DMS53 treated with DMSO at 0.1 percent for 48 hours (cell line): Measurements from ENCODE around the gene INHBE.
"Not testable (repeated sequence)": the region's sequence is repeated elsewhere in the genome, so short reads cannot be mapped to it uniquely, and the experiment has no call there.

ENCODE experiments used
- DNase-seq: peaks from one replicate; lab custom pipeline; 2025; ENCODE audit not compliant: unreplicated experiment; lab: John Stamatoyannopoulos, UW

INHBE gene

GRCh38 chr12:57439762-57440266, 15.3 kb upstream of the INHBE start:
- no peak for DNase-seq

DNA sequence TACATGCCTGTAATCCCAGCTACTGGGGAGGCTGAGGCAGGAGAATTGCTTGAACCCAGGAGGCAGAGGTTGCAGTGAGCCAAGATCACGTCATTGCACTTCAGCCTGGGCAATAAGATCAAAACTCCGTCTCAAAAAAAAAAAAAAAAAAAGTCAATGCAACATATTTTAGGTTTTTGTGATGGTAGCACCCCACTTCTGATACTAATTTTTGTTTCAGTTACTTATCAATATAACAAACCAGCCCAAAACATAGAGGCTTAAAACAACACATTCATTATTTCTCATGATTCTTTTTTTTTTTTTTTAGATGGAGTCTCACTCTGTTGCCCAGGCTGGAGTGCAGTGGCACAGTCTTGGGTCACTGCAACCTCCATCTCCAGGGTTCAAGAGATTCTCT, 13.7 kb upstream of the INHBE start:
- not testable (repeated sequence) for DNase-seq

DNA sequence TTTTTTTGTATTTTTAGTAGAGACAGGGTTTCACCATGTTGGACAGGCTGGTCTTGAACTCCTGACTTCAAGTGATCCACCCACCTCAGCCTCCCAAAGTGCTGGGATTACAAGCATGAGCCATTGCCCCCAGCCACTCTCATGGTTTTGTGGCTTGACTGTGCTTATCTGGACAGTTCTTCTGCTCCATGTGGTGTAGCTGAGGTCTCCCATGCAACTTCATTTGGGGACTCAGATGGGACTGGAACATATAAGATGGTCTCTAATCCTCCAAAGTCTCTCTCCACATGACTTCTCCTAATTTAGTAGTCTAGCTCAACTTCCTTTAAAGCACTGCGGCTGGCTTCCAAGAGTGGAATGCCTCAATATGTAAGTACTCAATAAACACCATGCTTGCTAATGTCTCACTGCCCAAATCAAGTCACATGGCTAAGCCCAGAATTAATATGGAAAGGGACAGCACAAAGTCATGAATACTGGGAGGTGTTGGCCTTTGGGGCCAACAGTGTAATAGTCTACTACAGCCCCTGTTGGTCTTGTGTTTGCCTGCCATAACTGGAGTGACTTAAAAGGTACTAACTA, 13.2 kb upstream of the INHBE start:
- no peak for DNase-seq

GRCh38 chr12:57444337-57444736, 10.8 kb upstream of the INHBE start:
- not testable (repeated sequence) for DNase-seq

DNA sequence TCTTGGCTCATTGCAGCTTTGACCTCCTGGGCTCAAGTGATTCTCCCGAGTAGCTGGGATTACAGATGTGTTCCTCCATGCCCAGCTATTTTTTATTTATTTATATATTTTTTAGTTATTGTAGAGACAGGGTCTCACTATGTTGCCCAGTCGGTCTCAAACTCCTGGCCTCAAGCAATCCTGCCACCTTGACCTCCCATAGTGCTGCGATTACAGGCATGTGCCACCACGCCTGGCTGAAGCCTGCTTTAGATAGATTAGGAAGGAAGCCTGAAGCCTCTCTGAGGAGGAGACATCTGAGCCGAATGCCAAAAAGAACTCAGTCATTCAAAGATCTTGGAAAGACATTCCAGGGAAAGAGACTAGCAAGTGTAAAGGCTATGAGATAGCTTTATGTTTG, 10.4 kb upstream of the INHBE start:
- DNase-seq, result no peak

DNA sequence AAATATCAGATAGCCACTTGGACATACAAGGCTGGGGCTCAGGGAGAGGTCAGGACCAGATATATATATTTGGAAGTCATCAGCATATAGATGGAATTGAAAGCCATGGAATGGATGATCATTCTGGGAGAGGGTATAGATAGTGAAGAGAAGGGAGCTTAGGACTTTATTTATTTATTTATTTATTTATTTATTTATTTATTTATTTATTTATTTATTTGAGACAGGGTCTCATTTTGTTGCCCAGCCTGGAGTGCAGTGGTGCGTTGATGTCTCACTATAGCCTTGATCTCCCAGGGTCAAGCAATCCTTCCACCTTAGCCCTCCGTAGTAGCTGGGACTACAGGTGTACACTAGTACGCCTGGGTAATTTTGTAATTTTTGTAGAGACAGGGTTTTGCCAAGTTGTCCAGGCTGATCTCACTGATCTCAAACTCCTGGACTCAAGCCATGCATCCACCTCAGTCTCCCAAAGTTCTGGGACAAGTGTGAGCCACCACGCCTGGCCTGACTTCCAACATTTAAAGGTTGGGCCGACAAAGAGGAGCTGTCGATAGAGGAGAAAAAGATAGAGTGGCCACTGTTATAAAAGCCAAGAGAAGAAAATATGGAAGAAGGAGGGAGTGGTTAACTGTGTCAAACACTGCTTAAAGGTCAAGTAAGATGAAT, 8.7 kb upstream of the INHBE start:
- DNase-seq, result no peak

DNA sequence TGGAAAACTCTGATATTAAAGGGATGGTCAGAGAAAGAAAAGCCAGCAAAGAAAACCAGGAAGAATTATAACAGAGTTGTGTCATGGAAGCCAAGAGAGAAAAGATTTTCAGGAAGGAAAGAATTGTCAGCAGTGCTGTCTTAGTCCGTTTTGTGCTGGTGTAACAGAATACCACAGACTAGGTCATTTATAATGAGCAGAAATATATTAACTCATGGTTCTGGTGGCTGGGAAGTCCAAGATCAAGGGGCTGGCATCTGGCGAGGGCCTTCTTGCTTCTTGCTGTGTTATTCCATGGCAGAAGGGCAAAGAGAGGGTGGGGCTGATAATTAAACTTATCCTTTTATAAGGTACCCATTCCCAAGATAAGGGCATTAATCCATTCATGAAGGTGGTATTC, 6.4 kb upstream of the INHBE start:
- DNase-seq, result no peak

DNA sequence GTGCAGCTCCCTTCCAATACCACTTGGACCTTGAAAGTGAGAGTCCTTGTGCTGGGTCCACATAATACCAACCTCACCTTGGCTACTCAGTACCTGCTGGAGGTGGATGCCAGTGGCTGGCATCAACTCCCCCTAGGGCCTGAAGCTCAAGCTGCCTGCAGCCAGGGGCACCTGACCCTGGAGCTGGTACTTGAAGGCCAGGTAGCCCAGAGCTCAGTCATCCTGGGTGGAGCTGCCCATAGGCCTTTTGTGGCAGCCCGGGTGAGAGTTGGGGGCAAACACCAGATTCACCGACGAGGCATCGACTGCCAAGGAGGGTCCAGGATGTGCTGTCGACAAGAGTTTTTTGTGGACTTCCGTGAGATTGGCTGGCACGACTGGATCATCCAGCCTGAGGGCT, 5.7 kb upstream of the INHBE start:
- no peak for DNase-seq

GRCh38 chr12:57450057-57450456, 5.0 kb upstream of the INHBE start:
- DNase-seq, result no peak

DNA sequence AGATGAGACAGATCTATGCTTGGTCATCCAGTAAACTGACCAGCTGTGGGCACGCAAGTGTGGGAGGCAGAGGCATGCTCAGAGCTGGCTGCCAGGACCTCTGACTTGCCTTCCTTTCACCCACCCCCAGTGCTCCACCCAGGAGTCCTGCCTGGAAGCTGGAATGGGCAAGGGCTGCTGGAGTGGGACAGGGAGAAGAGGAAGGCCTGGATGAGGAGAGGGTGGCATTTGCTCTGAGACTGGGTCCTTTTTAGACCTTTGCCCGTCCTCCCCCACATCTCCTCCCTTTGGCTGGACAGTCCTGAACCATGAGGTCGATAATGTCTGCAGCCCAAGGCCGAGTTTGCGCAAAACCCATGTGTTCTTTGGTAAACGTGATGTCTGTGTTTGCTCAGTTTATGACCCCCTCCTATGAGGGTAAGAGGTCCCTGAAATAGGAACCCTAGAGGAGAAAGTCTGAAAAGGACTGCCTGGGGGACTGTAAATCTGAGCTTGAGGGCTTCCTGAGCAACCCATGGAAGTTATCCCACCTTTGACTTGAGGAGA, 3.8 kb upstream of the INHBE start:
- DNase-seq, result no peak

GRCh38 chr12:57452181-57452936, 2.7 kb upstream of the INHBE start:
- DNase-seq, result no peak

- DNase-seq, result peak; percentile 79
These were observed 2.1 kb upstream of the INHBE start for GRCh38 chr12:57452937-57453509.

- no peak for DNase-seq
These were observed 918 bp upstream of the INHBE start for GRCh38 chr12:57454213-57454565.

- peak; percentile 66 for DNase-seq
These were observed 452 bp downstream of the INHBE start for GRCh38 chr12:57455374-57456144.

DNA sequence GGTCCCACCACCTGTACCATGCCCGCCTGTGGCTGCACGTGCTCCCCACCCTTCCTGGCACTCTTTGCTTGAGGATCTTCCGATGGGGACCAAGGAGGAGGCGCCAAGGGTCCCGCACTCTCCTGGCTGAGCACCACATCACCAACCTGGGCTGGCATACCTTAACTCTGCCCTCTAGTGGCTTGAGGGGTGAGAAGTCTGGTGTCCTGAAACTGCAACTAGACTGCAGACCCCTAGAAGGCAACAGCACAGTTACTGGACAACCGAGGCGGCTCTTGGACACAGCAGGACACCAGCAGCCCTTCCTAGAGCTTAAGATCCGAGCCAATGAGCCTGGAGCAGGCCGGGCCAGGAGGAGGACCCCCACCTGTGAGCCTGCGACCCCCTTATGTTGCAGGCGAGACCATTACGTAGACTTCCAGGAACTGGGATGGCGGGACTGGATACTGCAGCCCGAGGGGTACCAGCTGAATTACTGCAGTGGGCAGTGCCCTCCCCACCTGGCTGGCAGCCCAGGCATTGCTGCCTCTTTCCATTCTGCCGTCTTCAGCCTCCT, 1.1 kb downstream of the INHBE start:
- DNase-seq, result peak; percentile 40

GRCh38 chr12:57456737-57457490, 1.8 kb downstream of the INHBE start:
- no peak for DNase-seq

DNA sequence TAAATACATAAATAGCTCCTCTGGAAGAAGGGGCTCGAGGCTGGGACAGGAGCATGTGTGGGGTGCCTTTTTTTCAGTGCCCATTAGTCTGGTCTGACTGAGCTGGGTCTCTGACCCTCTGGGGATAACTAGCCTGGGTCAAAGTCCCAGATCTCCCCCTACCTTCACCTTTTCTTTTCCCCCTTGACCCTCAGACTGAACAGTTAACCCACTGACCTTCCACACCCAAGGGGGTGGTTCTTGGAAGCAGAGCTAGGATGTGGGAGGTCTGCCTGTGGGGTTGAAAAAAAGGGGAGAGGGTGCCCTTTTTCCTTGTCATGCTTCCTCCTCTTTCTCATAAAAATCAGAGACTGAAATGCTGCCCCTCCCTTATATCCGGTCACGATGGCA, 3.6 kb downstream of the INHBE start:
- DNase-seq, result no peak

- peak; percentile 99 for DNase-seq
These were observed 4.1 kb downstream of the INHBE start for GRCh38 chr12:57459055-57459749.

DNA sequence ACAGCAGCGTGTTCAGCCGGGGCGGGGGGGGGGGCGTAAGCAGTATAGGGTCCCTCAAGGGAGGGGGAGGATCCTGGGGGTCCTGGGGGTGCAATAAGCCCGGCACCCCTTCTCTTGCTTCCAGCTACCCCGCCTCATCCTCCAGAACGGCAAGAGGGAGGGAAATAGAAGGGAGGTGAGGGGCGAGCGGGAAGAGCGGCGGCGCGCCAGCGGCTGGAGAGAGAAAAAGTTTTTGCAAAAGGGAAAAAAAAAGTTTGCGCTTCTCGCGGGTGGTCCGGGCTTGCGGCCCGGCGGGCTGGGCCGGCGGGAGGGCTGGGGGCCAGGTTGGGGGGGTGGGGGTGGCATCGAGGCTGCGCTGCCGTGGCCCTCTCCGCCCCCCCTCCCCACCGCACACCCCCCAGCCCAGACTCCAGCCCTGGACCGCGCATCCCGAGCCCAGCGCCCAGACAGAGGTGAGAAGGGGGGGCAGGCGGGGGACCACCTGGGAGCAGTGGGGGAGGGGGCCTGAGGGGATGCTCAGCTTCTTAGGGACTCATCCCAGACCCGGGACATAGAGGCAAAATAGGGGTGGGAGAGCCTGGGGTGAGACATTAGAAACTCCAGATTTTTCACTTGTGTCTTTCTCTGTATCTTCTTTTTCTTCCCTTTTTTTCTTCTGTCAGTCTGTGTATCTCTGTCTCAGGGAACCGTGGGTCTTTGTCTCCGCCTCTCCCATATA, 4.8 kb downstream of the INHBE start, which contains the start of gene GLI1:
Gene GLI1 (plus strand): TSS at position 36 of the 718 bp plus-strand sequence. CDS start 3,907 bp downstream, outside the sequence.
- no peak for DNase-seq
